ENCODE data around the gene ABCF3. TPM values are rescaled to one million over a fixed set of nuclear protein-coding genes. Genes with fewer than 3 reads are reported as not detected.

ABCF3 gene
- total RNA-seq, 1 experiment from 2014 or later = 63.6 TPM

DNA sequence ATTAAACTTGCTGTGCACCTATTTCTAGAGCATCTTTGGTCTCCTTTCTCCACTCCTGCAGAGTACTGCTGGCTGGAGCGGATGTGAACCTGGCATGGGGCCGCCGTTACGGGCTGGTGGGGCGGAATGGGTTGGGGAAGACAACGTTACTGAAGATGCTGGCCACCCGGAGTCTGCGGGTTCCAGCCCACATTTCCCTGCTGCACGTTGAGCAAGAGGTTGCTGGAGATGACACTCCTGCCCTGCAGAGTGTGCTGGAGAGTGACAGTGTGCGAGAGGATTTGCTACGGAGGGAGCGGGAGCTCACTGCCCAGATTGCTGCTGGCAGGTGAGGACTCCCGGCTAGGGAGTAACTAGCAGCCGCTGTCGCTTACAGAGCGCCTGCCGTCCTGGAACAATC, 2.1 kb downstream of the ABCF3 start (continued):
- TF ChIP-seq ATF1 (CRISPR knock-in tag; IDR thresholded peaks at IDR 0.05) (no peak), ELF4 (CRISPR knock-in tag; IDR thresholded peaks at IDR 0.05; ENCODE audit: low read depth) (no peak), ZSCAN18 (CRISPR knock-in tag; IDR thresholded peaks at IDR 0.05) (no peak), PREB (CRISPR knock-in tag; IDR thresholded peaks at IDR 0.05; ENCODE audit: borderline replicate concordance) (no peak), GRHL2 (CRISPR knock-in tag; IDR thresholded peaks at IDR 0.05; ENCODE audit: insufficient replicate concordance, severe bottlenecking) (no peak)

DNA sequence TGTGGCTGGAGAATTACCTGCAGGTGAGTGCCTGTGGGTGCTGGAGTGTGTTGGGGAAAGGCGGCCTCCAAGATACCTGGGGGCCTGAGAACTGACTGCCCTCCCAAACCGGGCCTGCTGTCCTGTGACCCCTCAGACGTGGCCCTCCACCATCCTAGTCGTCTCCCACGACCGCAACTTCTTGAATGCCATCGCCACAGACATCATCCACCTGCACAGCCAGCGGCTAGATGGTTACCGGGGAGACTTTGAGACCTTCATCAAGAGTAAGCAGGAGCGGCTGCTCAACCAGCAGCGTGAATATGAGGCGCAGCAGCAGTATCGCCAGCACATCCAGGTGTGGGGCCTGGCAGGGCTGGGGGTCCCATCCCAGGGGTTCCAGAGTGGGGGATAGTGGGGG, 3.4 kb downstream of the ABCF3 start:
- TF ChIP-seq E2F5 (CRISPR knock-in tag; IDR thresholded peaks at IDR 0.05) = no peak
- no peak for TF ChIP-seq FOXP1 (CRISPR knock-in tag; IDR thresholded peaks at IDR 0.05; ENCODE audit: borderline replicate concordance)
- no peak for TF ChIP-seq ESRRA (CRISPR knock-in tag; IDR thresholded peaks at IDR 0.05; ENCODE audit: borderline replicate concordance)
- TF ChIP-seq SMAD4 (CRISPR knock-in tag; IDR thresholded peaks at IDR 0.05) = no peak
- no peak for TF ChIP-seq IRF2 (CRISPR knock-in tag; IDR thresholded peaks at IDR 0.05; ENCODE audit: borderline replicate concordance, low read depth)
- no peak for TF ChIP-seq NR3C1 (CRISPR knock-in tag; conservative IDR thresholded peaks at IDR 0.05; ENCODE audit: low read depth)
- TF ChIP-seq, protein P1, sequence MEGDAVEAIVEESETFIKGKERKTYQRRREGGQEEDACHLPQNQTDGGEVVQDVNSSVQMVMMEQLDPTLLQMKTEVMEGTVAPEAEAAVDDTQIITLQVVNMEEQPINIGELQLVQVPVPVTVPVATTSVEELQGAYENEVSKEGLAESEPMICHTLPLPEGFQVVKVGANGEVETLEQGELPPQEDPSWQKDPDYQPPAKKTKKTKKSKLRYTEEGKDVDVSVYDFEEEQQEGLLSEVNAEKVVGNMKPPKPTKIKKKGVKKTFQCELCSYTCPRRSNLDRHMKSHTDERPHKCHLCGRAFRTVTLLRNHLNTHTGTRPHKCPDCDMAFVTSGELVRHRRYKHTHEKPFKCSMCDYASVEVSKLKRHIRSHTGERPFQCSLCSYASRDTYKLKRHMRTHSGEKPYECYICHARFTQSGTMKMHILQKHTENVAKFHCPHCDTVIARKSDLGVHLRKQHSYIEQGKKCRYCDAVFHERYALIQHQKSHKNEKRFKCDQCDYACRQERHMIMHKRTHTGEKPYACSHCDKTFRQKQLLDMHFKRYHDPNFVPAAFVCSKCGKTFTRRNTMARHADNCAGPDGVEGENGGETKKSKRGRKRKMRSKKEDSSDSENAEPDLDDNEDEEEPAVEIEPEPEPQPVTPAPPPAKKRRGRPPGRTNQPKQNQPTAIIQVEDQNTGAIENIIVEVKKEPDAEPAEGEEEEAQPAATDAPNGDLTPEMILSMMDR (IDR thresholded peaks at IDR 0.05) = no peak
- no peak for TF ChIP-seq EMX1 (CRISPR knock-in tag; IDR thresholded peaks at IDR 0.05)
- no peak for TF ChIP-seq CBFB (CRISPR knock-in tag; IDR thresholded peaks at IDR 0.05; ENCODE audit: low read depth)
- TF ChIP-seq, protein P2, sequence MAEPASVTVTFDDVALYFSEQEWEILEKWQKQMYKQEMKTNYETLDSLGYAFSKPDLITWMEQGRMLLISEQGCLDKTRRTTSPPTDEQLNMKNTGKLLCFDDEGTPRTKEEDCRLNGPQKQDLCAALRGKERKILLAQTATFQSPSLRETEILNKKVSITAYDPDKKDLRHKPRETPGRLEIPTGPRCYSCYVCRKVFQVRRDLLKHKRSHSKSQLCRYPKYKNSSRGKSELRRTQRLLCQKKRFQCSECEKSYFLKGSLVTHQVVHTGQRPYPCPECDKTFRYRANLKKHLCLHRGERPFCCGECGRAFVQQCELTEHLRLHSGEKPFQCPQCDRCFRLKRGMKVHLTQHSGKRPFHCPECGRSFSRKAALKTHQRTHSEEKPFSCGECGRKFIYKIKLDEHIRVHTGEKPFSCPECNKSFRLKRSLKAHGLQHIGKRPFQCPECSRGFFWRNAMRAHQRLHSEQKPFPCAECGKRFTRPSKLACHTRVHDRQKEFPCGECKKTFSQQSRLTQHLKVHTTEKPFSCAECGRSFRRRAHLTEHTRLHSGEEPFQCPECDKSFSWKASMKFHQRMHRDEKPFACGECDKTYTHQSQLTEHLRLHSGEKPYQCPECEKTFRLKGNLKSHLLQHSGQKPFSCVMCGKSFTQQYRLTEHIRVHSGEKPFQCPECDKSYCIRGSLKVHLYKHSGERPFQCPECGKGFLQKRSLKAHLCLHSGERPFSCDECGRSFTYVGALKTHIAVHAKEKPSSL (CRISPR knock-in tag; conservative IDR thresholded peaks at IDR 0.05) = no peak
- no peak overlapping the region for H3K4me3 Mint-ChIP-seq
- H3K36me3 Mint-ChIP-seq = peaks cover 60% of the 10 kb centered on the region
- ChIA-PET POLR2A (no interaction called here), CTCF (interaction anchor here (1.4 kb wide), 1 partner anchor 16 kb away, joined by 3 read pairs; no protein-coding TSS in a partner anchor)
- no peak overlapping the region for H3K27ac Mint-ChIP-seq
- DNase-seq (ENCODE audit: low spot score) (no peak), ATAC-seq (no peak)
- H3K4me1 Mint-ChIP-seq = peaks cover 18% of the 10 kb centered on the region
- no peaks in the 10 kb centered on the region for H3K27me3 Mint-ChIP-seq (ENCODE audit: low read depth)
- H3K9me3 Mint-ChIP-seq = no peaks in the 10 kb centered on the region

DNA sequence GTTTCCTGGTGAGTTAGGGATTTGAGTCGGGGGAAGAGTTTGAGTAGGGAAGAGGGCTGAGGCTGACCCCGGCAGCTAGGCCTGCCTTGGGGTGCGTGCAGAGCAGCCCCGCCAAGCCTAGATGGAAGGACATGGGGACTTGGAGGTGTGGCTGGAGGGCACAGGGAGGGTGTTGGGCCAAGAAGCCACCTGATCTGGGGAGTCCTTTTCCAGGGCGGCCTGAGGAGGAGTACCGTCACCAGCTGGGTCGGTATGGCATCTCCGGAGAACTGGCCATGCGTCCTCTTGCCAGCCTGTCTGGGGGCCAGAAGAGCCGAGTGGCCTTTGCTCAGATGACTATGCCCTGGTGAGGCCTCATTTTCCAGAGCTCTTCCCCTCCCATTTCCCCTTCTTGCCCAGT, 6.9 kb downstream of the ABCF3 start:
- no peak for ATAC-seq
- no peaks in the 10 kb centered on the region for H3K27me3 Mint-ChIP-seq (ENCODE audit: low read depth)

More for the DNA sequence above, 6.9 kb downstream of the ABCF3 start:
- Mint-ChIP-seq H3K9me3 (no peaks in the 10 kb centered on the region), H3K4me1 (no peaks in the 10 kb centered on the region), H3K36me3 (peaks cover 53% of the 10 kb centered on the region), H3K4me3 (no peak overlapping the region), H3K27ac (no peak overlapping the region)
- ChIA-PET POLR2A (no interaction called here), CTCF (no interaction called here)
- DNase-seq (ENCODE audit: low spot score) = no peak
- no peak for TF ChIP-seq TEAD4 (CRISPR knock-in tag; IDR thresholded peaks at IDR 0.05)
- no peak for TF ChIP-seq ZMAT4 (CRISPR knock-in tag; IDR thresholded peaks at IDR 0.05)
- no peak for TF ChIP-seq NFE2L1 (CRISPR knock-in tag; IDR thresholded peaks at IDR 0.05)
- TF ChIP-seq ZNF416 (CRISPR knock-in tag; IDR thresholded peaks at IDR 0.05) = no peak
- TF ChIP-seq NR2C2 (CRISPR knock-in tag; IDR thresholded peaks at IDR 0.05) = no peak
- no peak for TF ChIP-seq PREB (CRISPR knock-in tag; IDR thresholded peaks at IDR 0.05; ENCODE audit: borderline replicate concordance)
- no peak for TF ChIP-seq ZNF232 (CRISPR knock-in tag; IDR thresholded peaks at IDR 0.05)
- TF ChIP-seq FOXK1 (CRISPR knock-in tag; IDR thresholded peaks at IDR 0.05) = no peak

All from WTC11 (cell line).